Caco-2 (cell line): ENCODE data around the gene CENPP. TPM values are rescaled to one million over a fixed set of nuclear protein-coding genes. Genes with fewer than 3 reads are reported as not detected.

Experiments
- BruUV-seq: library from RNA; stranded (reverse); fragments of 400-500 nt; replicated peaks from 2 replicates; lab custom pipeline; 2021; lab: Mats Ljungman, UMichigan
- CTCF ChIA-PET: fragments of 300-600 bp; sonication (Branson Sonifier 250); formaldehyde crosslinking; loops from one replicate; lab custom pipeline; 2022; ENCODE audit warnings: antibody characterized with exemption; lab: Charles Lee
- POLR2A ChIA-PET: fragments of 300-600 bp; sonication (Branson Sonifier 250); formaldehyde crosslinking; loops from one replicate; lab custom pipeline; 2022; ENCODE audit warnings: antibody characterized with exemption; lab: Charles Lee
- DNase-seq, 2 experiments: peaks; one replicate each; pipeline versions ENCODE4 v3.0.0 to v3.0.0-alpha.2; 2020 to 2022
- H3K27me3 ChIP-seq: replicated peaks from 2 replicates; pipeline ENCODE4 v1.6.0; 2011; ENCODE audit warnings: low read length; ENCODE audit not compliant: control insufficient read depth, insufficient read depth
- H3K36me3 ChIP-seq: 2 replicates; pipeline ENCODE4 v1.5.1; 2011; ENCODE audit warnings: low read length; ENCODE audit not compliant: control insufficient read depth, insufficient read depth
- H3K4me1 ChIP-seq: fragments of 250-450 bp; sonication (Bioruptor Pico); 2 replicates; pipeline ENCODE4 v1.5.1; 2020; ENCODE audit warnings: mild to moderate bottlenecking
- H3K4me3 ChIP-seq: 2 replicates; pipeline ENCODE4 v1.5.1; 2011; ENCODE audit warnings: low read depth, mild to moderate bottlenecking, control low read depth, low read length
- H3K9me3 ChIP-seq: fragments of 250-450 bp; sonication (Bioruptor Pico); 2 replicates; pipeline ENCODE4 v1.5.1; 2020; ENCODE audit warnings: mild to moderate bottlenecking, moderate library complexity
- H3K27ac Mint-ChIP-seq: one replicate; pipeline ENCODE4 v1.8.0; 2022; ENCODE audit warnings: mixed read lengths; ENCODE audit not compliant: unreplicated experiment
- H3K27me3 Mint-ChIP-seq: one replicate; pipeline ENCODE4 v1.8.0; 2022; ENCODE audit warnings: mixed read lengths; ENCODE audit not compliant: insufficient read depth, unreplicated experiment
- H3K36me3 Mint-ChIP-seq: one replicate; pipeline ENCODE4 v1.8.0; 2022; ENCODE audit warnings: mild to moderate bottlenecking, mixed read lengths; ENCODE audit not compliant: insufficient read depth, unreplicated experiment
- H3K4me1 Mint-ChIP-seq: one replicate; pipeline ENCODE4 v1.8.0; 2022; ENCODE audit warnings: low read depth, mixed read lengths; ENCODE audit not compliant: unreplicated experiment
- H3K4me3 Mint-ChIP-seq: one replicate; pipeline ENCODE4 v1.8.0; 2022; ENCODE audit warnings: mild to moderate bottlenecking, moderate library complexity, mixed read lengths; ENCODE audit not compliant: unreplicated experiment
- H3K9me3 Mint-ChIP-seq: one replicate; pipeline ENCODE4 v1.8.0; 2022; ENCODE audit warnings: mixed read lengths; ENCODE audit not compliant: unreplicated experiment
- CTCF ChIP-seq, 2 experiments: fragments of 200-600 bp in 1 of 2; IDR thresholded peaks; 1 replicate in 1 of 2; 2 replicates in 1 of 2; pipeline versions ENCODE4 v1.5.1 to v1.8.0; 2011 to 2022; ENCODE audit warnings: antibody characterized with exemption in 1 of 2, control low read depth in 1 of 2, inconsistent platforms in 1 of 2, low read depth in 1 of 2, low read length in 1 of 2, mild to moderate bottlenecking in 1 of 2, moderate library complexity in 1 of 2; ENCODE audit not compliant: insufficient read depth in 1 of 2, severe bottlenecking in 1 of 2, unreplicated experiment in 1 of 2
- intact Hi-C: fragments of 100-400 bp; cut with micrococcal nuclease; formaldehyde crosslinking; loops from one replicate; pipeline ENCODE4 v1.10.0; 2022; ENCODE audit not compliant: unreplicated experiment
- total RNA-seq: library from RNA; stranded (reverse); gene quantifications from 2 replicates; pipeline ENCODE4 v1.2.3, GENCODE V29; 2022

The CENPP gene
- total RNA-seq, 1 experiment from 2014 or later: 7.6 TPM

DNA sequence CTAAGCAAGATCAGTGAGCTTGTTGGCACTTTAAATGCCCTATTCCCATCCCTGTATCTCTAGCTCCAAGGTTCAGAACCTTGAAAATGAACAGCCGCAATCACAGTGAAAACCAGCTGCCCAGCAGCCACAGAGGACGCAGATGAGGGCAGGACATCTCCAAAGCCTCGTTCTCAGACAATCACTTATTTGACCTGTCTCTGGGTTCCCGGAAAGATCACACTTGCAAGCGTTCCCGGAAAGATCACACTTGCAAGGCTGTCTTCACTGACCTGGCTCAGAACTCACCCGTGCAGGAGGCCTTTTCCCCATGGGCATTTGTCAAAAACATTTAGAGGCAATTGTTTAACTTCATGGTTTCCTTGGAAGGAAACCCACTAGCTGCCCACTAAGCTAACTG is 318.5 kb downstream of the CENPP start:
- no peaks in the 10 kb centered on the region for H3K4me1 Mint-ChIP-seq
- Histone ChIP-seq H3K9me3 (no peaks in the 10 kb centered on the region), H3K4me1 (no peaks in the 10 kb centered on the region), H3K4me3 (no peak overlapping the region), H3K27me3 (no peaks in the 10 kb centered on the region), H3K36me3 (no peaks in the 10 kb centered on the region)
- BruUV-seq: no TSS peak
- H3K27ac Mint-ChIP-seq: no peak overlapping the region
- peaks cover 22% of the 10 kb centered on the region for H3K36me3 Mint-ChIP-seq
- no peak overlapping the region for H3K4me3 Mint-ChIP-seq
- intact Hi-C loops: no loop called here
- H3K9me3 Mint-ChIP-seq: no peaks in the 10 kb centered on the region
- no peak for DNase-seq
- H3K27me3 Mint-ChIP-seq: no peaks in the 10 kb centered on the region
- POLR2A ChIA-PET: no interaction called here
- no peak for TF ChIP-seq CTCF (IDR thresholded peaks at IDR 0.05; ENCODE audit: insufficient read depth in 1 of 2, low read depth in 1 of 2, low read length in 1 of 2, severe bottlenecking in 1 of 2, unreplicated experiment in 1 of 2)
- CTCF ChIA-PET: no interaction called here

DNA sequence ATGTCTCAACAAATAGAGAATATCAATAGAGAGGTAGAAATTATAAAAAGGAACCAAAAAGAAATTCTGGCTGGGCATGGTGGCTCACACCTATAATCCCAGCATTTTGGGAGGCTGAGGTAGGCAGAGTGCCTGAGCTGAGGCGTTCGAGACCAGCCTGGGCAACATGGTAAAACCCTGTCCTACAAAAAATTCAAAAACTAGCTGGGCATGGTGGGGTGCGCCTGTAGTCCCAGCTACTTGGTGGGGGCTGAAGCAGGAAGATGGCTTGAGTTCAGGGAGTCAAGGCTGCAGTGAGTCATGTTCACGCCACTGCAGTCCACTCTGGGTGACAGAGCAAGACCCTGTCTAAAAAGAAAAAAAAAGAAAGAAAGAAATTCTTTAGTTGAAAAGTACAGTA is 319.3 kb downstream of the CENPP start:
- Histone ChIP-seq H3K27me3 (no peaks in the 10 kb centered on the region), H3K36me3 (no peaks in the 10 kb centered on the region), H3K4me3 (no peak overlapping the region), H3K4me1 (no peaks in the 10 kb centered on the region), H3K9me3 (no peaks in the 10 kb centered on the region)
- DNase-seq: no peak
- no peaks in the 10 kb centered on the region for H3K4me1 Mint-ChIP-seq
- ChIA-PET CTCF (no interaction called here), POLR2A (no interaction called here)
- no peak for TF ChIP-seq CTCF (IDR thresholded peaks at IDR 0.05; ENCODE audit: insufficient read depth in 1 of 2, low read depth in 1 of 2, low read length in 1 of 2, severe bottlenecking in 1 of 2, unreplicated experiment in 1 of 2)
- H3K9me3 Mint-ChIP-seq: no peaks in the 10 kb centered on the region
- H3K27me3 Mint-ChIP-seq: no peaks in the 10 kb centered on the region
- H3K36me3 Mint-ChIP-seq: peaks cover 25% of the 10 kb centered on the region
- intact Hi-C loops: no loop called here
- H3K4me3 Mint-ChIP-seq: no peak overlapping the region
- no TSS peak for BruUV-seq
- no peak overlapping the region for H3K27ac Mint-ChIP-seq

DNA sequence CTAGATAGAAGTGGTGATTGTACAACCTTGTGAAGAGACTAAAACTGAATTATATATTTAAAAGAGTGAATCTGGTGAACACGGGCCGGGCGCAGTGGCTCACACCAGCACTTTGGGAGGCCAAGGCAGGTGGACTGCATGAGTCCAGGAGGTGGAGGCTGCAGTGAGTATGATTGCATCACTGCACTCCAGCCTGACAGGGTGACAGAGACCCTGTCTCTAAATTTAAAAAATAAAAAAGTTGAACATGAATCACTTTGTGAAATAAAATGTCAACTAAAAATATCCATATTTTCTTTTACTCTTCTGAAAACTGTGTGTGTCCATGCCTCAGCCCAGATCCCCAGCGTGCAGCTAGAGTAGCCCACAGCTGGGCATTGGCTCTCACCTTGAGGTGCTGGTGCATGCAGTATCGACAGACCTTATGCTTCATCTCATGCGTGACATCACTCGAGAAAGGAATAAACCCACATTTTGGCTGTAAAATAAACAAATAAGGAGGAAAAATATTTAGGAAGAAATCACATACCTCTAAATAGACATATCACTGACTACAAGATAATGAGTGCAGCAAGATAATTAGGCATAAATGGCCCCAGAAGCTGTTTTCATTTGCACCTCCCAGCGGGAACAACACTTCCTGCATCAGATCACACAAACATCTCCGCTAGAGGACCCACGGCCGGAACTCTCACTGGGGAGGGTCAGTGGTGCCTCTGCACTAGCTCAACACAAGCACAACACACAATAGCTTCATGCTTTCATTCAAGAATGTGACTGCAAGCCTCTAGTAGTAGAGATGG is 322.1 kb downstream of the CENPP start:
- Histone ChIP-seq H3K9me3 (no peaks in the 10 kb centered on the region), H3K4me1 (no peaks in the 10 kb centered on the region), H3K4me3 (no peak overlapping the region), H3K27me3 (no peaks in the 10 kb centered on the region), H3K36me3 (no peaks in the 10 kb centered on the region)
- peaks cover 33% of the 10 kb centered on the region for H3K36me3 Mint-ChIP-seq
- POLR2A ChIA-PET: no interaction called here
- CTCF ChIA-PET: no interaction called here
- no peaks in the 10 kb centered on the region for H3K27me3 Mint-ChIP-seq
- DNase-seq: no peak
- H3K4me1 Mint-ChIP-seq: no peaks in the 10 kb centered on the region
- BruUV-seq: no TSS peak
- H3K27ac Mint-ChIP-seq: no peak overlapping the region
- no peak for TF ChIP-seq CTCF (IDR thresholded peaks at IDR 0.05; ENCODE audit: insufficient read depth in 1 of 2, low read depth in 1 of 2, low read length in 1 of 2, severe bottlenecking in 1 of 2, unreplicated experiment in 1 of 2)
- no peak overlapping the region for H3K4me3 Mint-ChIP-seq
- intact Hi-C loops: no loop called here
- no peaks in the 10 kb centered on the region for H3K9me3 Mint-ChIP-seq
